K562 (cell line): ENCODE results near the gene NCL. TPM values are rescaled to one million over a fixed set of nuclear protein-coding genes. Genes with fewer than 3 reads are reported as not detected.

ENCODE experiments used
- ATF1 ChIP-seq, 2 experiments: fragments of 450-650 bp in 1 of 2; IDR thresholded peaks; 2 replicates each; pipeline ENCODE4 v1.6.1; 2016; ENCODE audit warnings: missing compliant biosample characterization in 1 of 2, missing genetic modification characterization in 1 of 2
- ATF4 ChIP-seq: fragments of 450-650 bp; formaldehyde crosslinking; IDR thresholded peaks from 2 replicates; pipeline ENCODE4 v1.4.0; 2022; ENCODE audit warnings: mild to moderate bottlenecking, moderate library complexity
- CBFA2T3 ChIP-seq: fragments of 450-650 bp; IDR thresholded peaks from 2 replicates; pipeline ENCODE4 v1.6.1; 2017
- DLX4 ChIP-seq: fragments of 250-450 bp; sonication (Bioruptor Pico); IDR thresholded peaks from 2 replicates; pipeline ENCODE4 v1.6.1; 2021; ENCODE audit warnings: mild to moderate bottlenecking
- E2F3 ChIP-seq: fragments of 250-450 bp; sonication (Bioruptor Pico); IDR thresholded peaks from 2 replicates; pipeline ENCODE4 v1.4.0; 2020; ENCODE audit warnings: mild to moderate bottlenecking
- ELF4 ChIP-seq: fragments of 450-650 bp; formaldehyde crosslinking; IDR thresholded peaks from 2 replicates; pipeline ENCODE4 v1.4.0; 2022; ENCODE audit warnings: missing genetic modification characterization
- ELK1 ChIP-seq: sonication (generic); formaldehyde crosslinking; IDR thresholded peaks from 2 replicates; pipeline ENCODE4 v1.8.1; 2022; ENCODE audit warnings: missing genetic modification reagents
- EWSR1 ChIP-seq: fragments of 450-650 bp; IDR thresholded peaks from 2 replicates; pipeline ENCODE4 v1.6.1; 2018; ENCODE audit warnings: borderline replicate concordance, mild to moderate bottlenecking, low read depth, moderate library complexity; ENCODE audit not compliant: partially characterized antibody
- KAT2B ChIP-seq: IDR thresholded peaks from one replicate; pipeline ENCODE4 v1.6.1; 2012; ENCODE audit warnings: low read depth, mild to moderate bottlenecking, control low read depth, inconsistent platforms, low read length, moderate library complexity
- NCOA1 ChIP-seq: fragments of 450-650 bp; IDR thresholded peaks from 2 replicates; pipeline ENCODE4 v1.6.1; 2016; ENCODE audit warnings: low read depth
- NELFE ChIP-seq: IDR thresholded peaks from 2 replicates; pipeline ENCODE4 v1.6.1; 2011; ENCODE audit warnings: mild to moderate bottlenecking; ENCODE audit not compliant: insufficient read depth, insufficient read length
- NONO ChIP-seq, 2 experiments: fragments of 200-400 bp in 1 of 2; fragments of 450-650 bp in 1 of 2; formaldehyde crosslinking in 1 of 2; IDR thresholded peaks; 2 replicates each; pipeline ENCODE4 v1.6.1; 2017; ENCODE audit warnings: low read depth in 2 of 2, mild to moderate bottlenecking in 2 of 2, moderate library complexity in 2 of 2, low read length in 1 of 2
- NRF1 ChIP-seq, 2 experiments: fragments of 450-650 bp; IDR thresholded peaks in 1 of 2; conservative IDR thresholded peaks in 1 of 2; 2 replicates each; pipeline ENCODE4 v1.6.1; 2014; ENCODE audit warnings: mild to moderate bottlenecking in 2 of 2
- PKNOX1 ChIP-seq: fragments of 450-650 bp; IDR thresholded peaks from 2 replicates; pipeline ENCODE4 v1.6.1; 2016
- RFX5 ChIP-seq: IDR thresholded peaks from 2 replicates; pipeline ENCODE4 v1.6.1; 2011; ENCODE audit warnings: low read depth, mild to moderate bottlenecking, improper control_type of control experiment, low read length
- SMARCA4 ChIP-seq: fragments of 450-650 bp; IDR thresholded peaks from 2 replicates; pipeline ENCODE4 v1.6.1; 2016
- TAL1 ChIP-seq: fragments of 450-650 bp; IDR thresholded peaks from 2 replicates; pipeline ENCODE4 v1.6.1; 2016; ENCODE audit warnings: mild to moderate bottlenecking
- TCF15 ChIP-seq: fragments of 250-450 bp; sonication (Bioruptor Pico); IDR thresholded peaks from 2 replicates; pipeline ENCODE4 v1.8.0; 2022; ENCODE audit warnings: moderate library complexity, mild to moderate bottlenecking, inconsistent platforms
- TCF3 ChIP-seq: sonication (generic); formaldehyde crosslinking; IDR thresholded peaks from 2 replicates; pipeline ENCODE4 v1.4.0; 2020; ENCODE audit warnings: mild to moderate bottlenecking, missing genetic modification reagents
- TEAD4 ChIP-seq, 2 experiments: sonication (generic) in 1 of 2; formaldehyde crosslinking in 1 of 2; IDR thresholded peaks; 2 replicates each; pipeline versions ENCODE4 v1.6.1 to v1.8.0; 2012 to 2022; ENCODE audit warnings: borderline replicate concordance in 1 of 2, inconsistent platforms in 1 of 2, low read length in 1 of 2, mild to moderate bottlenecking in 1 of 2, missing genetic modification reagents in 1 of 2
- TRIM25 ChIP-seq: fragments of 450-650 bp; IDR thresholded peaks from 2 replicates; pipeline ENCODE4 v1.7.0; 2016; ENCODE audit warnings: borderline replicate concordance
- XRCC3 ChIP-seq: fragments of 450-650 bp; IDR thresholded peaks from 2 replicates; pipeline ENCODE4 v1.6.1; 2017; ENCODE audit warnings: mild to moderate bottlenecking, moderate library complexity
- ZBTB1 ChIP-seq: sonication (generic); formaldehyde crosslinking; IDR thresholded peaks from 2 replicates; pipeline ENCODE4 v1.8.1; 2023; ENCODE audit warnings: missing genetic modification reagents, low read depth, mild to moderate bottlenecking, borderline replicate concordance
- ZNF354B ChIP-seq: fragments of 250-450 bp; sonication (Bioruptor Pico); IDR thresholded peaks from 2 replicates; pipeline ENCODE4 v1.4.0; 2020
- ZNF778 ChIP-seq: fragments of 450-650 bp; formaldehyde crosslinking; IDR thresholded peaks from 2 replicates; pipeline ENCODE4 v1.4.0; 2020; ENCODE audit warnings: mild to moderate bottlenecking, moderate library complexity
- polyA plus RNA-seq, 8 experiments: library from polyadenylated mRNA; depleted of rRNA in 4 of 8; stranded (reverse) in 5 of 8; unstranded in 3 of 8; fragments of >200 nt; fragmentation: Nextera tagmentation in 2 of 8; fragmentation: Illumina TruSeq in 1 of 8; extraction: Ambion mirVana in 2 of 8; extraction: Trizol in 1 of 8; gene quantifications; 2 replicates each; pipeline versions ENCODE4 v1.2.1 to v1.2.3, GENCODE V29; 2011 to 2014; ENCODE audit warnings: inconsistent platforms in 1 of 8, missing spikeins in 1 of 8
- total RNA-seq, 7 experiments: library from RNA; depleted of rRNA in 6 of 7; stranded (reverse); fragments of >200 nt in 6 of 7; fragmentation: Illumina TruSeq in 2 of 7; extraction: Trizol in 2 of 7; gene quantifications; 2 replicates each; pipeline versions ENCODE4 v1.2.1 to v1.2.3, GENCODE V29; 2011 to 2021; ENCODE audit warnings: low replicate concordance in 1 of 7

NCL gene
- total and polyA plus RNA-seq, 9 of the 15 experiments (the other 6 are each of a cell fraction or from before 2014, with no cell fraction given) = 80.9 to 732 (median 361) TPM

GRCh38 chr2:231479455-231479854 is 15.2 kb upstream of the NCL start (continued):
- peak; percentile 20; the same call in 1 of the 2 replicates for TF ChIP-seq TCF3 (CRISPR knock-in tag)
- TF ChIP-seq TRIM25 = no peak
- TF ChIP-seq EWSR1 = no peak
- no peak for TF ChIP-seq ATF4
- no peak for TF ChIP-seq NONO (IDR thresholded peaks at IDR 0.05; ENCODE audit: low read depth in 2 of 2, low read length in 1 of 2)
- TF ChIP-seq NRF1 (conservative IDR thresholded peaks at IDR 0.05 in 1 of 2, IDR thresholded peaks at IDR 0.05 in 1 of 2) = peak in 1 of 2 experiments; percentile 16; a peak in 1 of 4 replicates
- TF ChIP-seq XRCC3 = no peak
- no peak for TF ChIP-seq ATF1 (CRISPR knock-in tag; IDR thresholded peaks at IDR 0.05)
- no peak for TF ChIP-seq ATF1 (tag; IDR thresholded peaks at IDR 0.05)
- TF ChIP-seq NELFE = no peak
- TF ChIP-seq ZNF778 (CRISPR knock-in tag) = no peak
- no peak for TF ChIP-seq ZNF354B
- peak; percentile 46; the same call in 1 of the 2 replicates for TF ChIP-seq TAL1
- TF ChIP-seq ELF4 (CRISPR knock-in tag) = no peak
- no peak for TF ChIP-seq ELK1 (CRISPR knock-in tag)
- no peak for TF ChIP-seq TCF15 (CRISPR knock-in tag)
- peak; percentile 47; the same call in 1 of the 2 replicates for TF ChIP-seq CBFA2T3
- no peak for TF ChIP-seq ZBTB1
- TF ChIP-seq TEAD4 (IDR thresholded peaks at IDR 0.05; ENCODE audit: low read length) = 0 out of 2 replicates have a peak, but pooled peaks have one; percentile 20
- TF ChIP-seq TEAD4 (CRISPR knock-in tag; IDR thresholded peaks at IDR 0.05; ENCODE audit: borderline replicate concordance) = no peak
- peak; percentile 88 for TF ChIP-seq PKNOX1
- no peak for TF ChIP-seq E2F3
- TF ChIP-seq NCOA1 = no peak
- no peak for TF ChIP-seq RFX5
- TF ChIP-seq KAT2B = no peak
- no peak for TF ChIP-seq DLX4 (CRISPR knock-in tag)
- peak; percentile 30; the same call in 1 of the 2 replicates for TF ChIP-seq SMARCA4
